CD4-positive, alpha-beta T cell treated with Interleukin-1 beta for 1 hour (primary cell): ENCODE data around the gene MAPK10.
"Not testable (repeated sequence)": the region's sequence is repeated elsewhere in the genome, so short reads cannot be mapped to it uniquely, and the experiment has no call there.

Source experiments
- DNase-seq, 2 donors: peaks; one replicate each; pipeline ENCODE4 v3.0.0-alpha.2; 2020 to 2022

The MAPK10 gene

GRCh38 chr4:86178211-86178610 lies 181.6 kb downstream of the MAPK10 start:
- DNase-seq, result no peak

- no peak for DNase-seq
Measured at GRCh38 chr4:86174506-86174905, 185.3 kb downstream of the MAPK10 start.

GRCh38 chr4:86168335-86168734 lies 191.5 kb downstream of the MAPK10 start:
- DNase-seq, result not testable (repeated sequence)

- no peak for DNase-seq
Measured at GRCh38 chr4:86160426-86160825, 199.4 kb downstream of the MAPK10 start.

- DNase-seq, result no peak
Measured at GRCh38 chr4:86159216-86159615, 200.6 kb downstream of the MAPK10 start.

- no peak for DNase-seq
Measured at GRCh38 chr4:86156531-86156930, 203.3 kb downstream of the MAPK10 start.

GRCh38 chr4:86155766-86156165 lies 204.1 kb downstream of the MAPK10 start:
- DNase-seq, result no peak

- DNase-seq, result no peak
Measured at GRCh38 chr4:86152454-86152853, 207.4 kb downstream of the MAPK10 start.

- no peak for DNase-seq
Measured at GRCh38 chr4:86151196-86151595, 208.7 kb downstream of the MAPK10 start.

GRCh38 chr4:86141161-86141560 lies 218.7 kb downstream of the MAPK10 start:
- DNase-seq, result no peak

- DNase-seq, result no peak
Measured at GRCh38 chr4:86132468-86132867, 227.4 kb downstream of the MAPK10 start.

- DNase-seq, result no peak
Measured at GRCh38 chr4:86131456-86131855, 228.4 kb downstream of the MAPK10 start.

GRCh38 chr4:86130160-86130933 lies 229.5 kb downstream of the MAPK10 start:
- DNase-seq, result no peak

- DNase-seq, result no peak
Measured at GRCh38 chr4:86129546-86129945, 230.3 kb downstream of the MAPK10 start.

- DNase-seq, result no peak
Measured at GRCh38 chr4:86122404-86122803, 237.4 kb downstream of the MAPK10 start.

GRCh38 chr4:86118711-86119110 lies 241.1 kb downstream of the MAPK10 start:
- DNase-seq, result no peak

GRCh38 chr4:86117705-86118302 lies 242.0 kb downstream of the MAPK10 start:
- no peak for DNase-seq

- DNase-seq, result no peak
Measured at GRCh38 chr4:86114563-86114962, 245.3 kb downstream of the MAPK10 start.

- no peak for DNase-seq
Measured at GRCh38 chr4:86108834-86109233, 251.0 kb downstream of the MAPK10 start.

GRCh38 chr4:86108137-86108536 lies 251.7 kb downstream of the MAPK10 start:
- no peak for DNase-seq

GRCh38 chr4:86107112-86107511 lies 252.7 kb downstream of the MAPK10 start:
- DNase-seq, result no peak

GRCh38 chr4:86106475-86106874 lies 253.4 kb downstream of the MAPK10 start:
- no peak for DNase-seq

- DNase-seq, result no peak
Measured at GRCh38 chr4:86101841-86102240, 258.0 kb downstream of the MAPK10 start.

GRCh38 chr4:86101410-86101809 lies 258.4 kb downstream of the MAPK10 start:
- DNase-seq, result no peak
